Measurements from ENCODE around the gene PPP1R14D. TPM values are rescaled to one million over a fixed set of nuclear protein-coding genes. Genes with fewer than 3 reads are reported as not detected.
A peak's percentile ranks its signal among the peaks of the same experiment; 100 is the strongest.

The PPP1R14D gene
- total RNA-seq, 1 donor from 2014 or later, result not detected

DNA sequence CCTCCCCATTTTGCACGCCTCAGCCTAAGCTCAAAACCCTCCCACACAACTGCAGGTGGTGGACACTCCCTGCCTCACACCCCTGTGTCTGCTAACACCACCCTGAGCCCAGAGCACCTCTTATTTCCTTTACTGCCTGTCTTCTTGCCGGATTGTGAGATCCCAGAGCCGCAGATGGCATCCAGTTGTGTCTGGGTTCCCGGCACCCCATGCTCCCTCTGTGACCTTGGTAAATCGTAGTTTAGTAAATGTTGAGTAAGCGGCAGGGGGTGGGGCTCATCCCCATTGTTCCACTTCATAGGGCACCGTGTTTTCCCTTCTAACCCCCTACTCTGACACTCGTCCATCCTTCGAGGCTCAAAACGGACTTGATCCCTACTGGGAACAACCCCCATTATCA is 30.2 kb upstream of the PPP1R14D start:
- no peaks in the 10 kb centered on the region for H3K27me3 ChIP-seq
- H3K4me3 Mint-ChIP-seq, result no peak overlapping the region
- H4K20me1 ChIP-seq (ENCODE audit: low read depth), result no peaks in the 10 kb centered on the region
- TF ChIP-seq, protein P1, sequence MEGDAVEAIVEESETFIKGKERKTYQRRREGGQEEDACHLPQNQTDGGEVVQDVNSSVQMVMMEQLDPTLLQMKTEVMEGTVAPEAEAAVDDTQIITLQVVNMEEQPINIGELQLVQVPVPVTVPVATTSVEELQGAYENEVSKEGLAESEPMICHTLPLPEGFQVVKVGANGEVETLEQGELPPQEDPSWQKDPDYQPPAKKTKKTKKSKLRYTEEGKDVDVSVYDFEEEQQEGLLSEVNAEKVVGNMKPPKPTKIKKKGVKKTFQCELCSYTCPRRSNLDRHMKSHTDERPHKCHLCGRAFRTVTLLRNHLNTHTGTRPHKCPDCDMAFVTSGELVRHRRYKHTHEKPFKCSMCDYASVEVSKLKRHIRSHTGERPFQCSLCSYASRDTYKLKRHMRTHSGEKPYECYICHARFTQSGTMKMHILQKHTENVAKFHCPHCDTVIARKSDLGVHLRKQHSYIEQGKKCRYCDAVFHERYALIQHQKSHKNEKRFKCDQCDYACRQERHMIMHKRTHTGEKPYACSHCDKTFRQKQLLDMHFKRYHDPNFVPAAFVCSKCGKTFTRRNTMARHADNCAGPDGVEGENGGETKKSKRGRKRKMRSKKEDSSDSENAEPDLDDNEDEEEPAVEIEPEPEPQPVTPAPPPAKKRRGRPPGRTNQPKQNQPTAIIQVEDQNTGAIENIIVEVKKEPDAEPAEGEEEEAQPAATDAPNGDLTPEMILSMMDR (IDR thresholded peaks at IDR 0.05), result no peak
- TF ChIP-seq EZH2 (IDR thresholded peaks at IDR 0.05) (no peak), EZH2phosphoT487 (IDR thresholded peaks at IDR 0.05) (no peak)
- no peaks in the 10 kb centered on the region for H3K36me3 ChIP-seq
- H3K4me3 ChIP-seq, result no peak overlapping the region
- no peak overlapping the region for H3K27ac ChIP-seq
- H3K27ac Mint-ChIP-seq, result peak overlapping the region; percentile 21
- H3K36me3 Mint-ChIP-seq, result no peaks in the 10 kb centered on the region
- H2AFZ ChIP-seq (replicated peaks), result no peak overlapping the region
- no peak overlapping the region for H3K4me2 ChIP-seq
- no peaks in the 10 kb centered on the region for H3K9me3 ChIP-seq (ENCODE audit: low read depth)
- peaks cover 7% of the 10 kb centered on the region for H3K27me3 Mint-ChIP-seq (ENCODE audit: insufficient read depth, low read depth)
- peaks cover 9% of the 10 kb centered on the region for H3F3A ChIP-seq (ENCODE audit: low read depth)
- no peak for DNase-seq (ENCODE audit: low spot score)
- no peaks in the 10 kb centered on the region for H3K4me1 ChIP-seq
- H3K9me3 Mint-ChIP-seq, result no peaks in the 10 kb centered on the region
- peaks cover 23% of the 10 kb centered on the region for H3K4me1 Mint-ChIP-seq
- no peaks in the 10 kb centered on the region for H3K79me2 ChIP-seq (ENCODE audit: low read depth)
- H3K9ac ChIP-seq, result no peak overlapping the region

DNA sequence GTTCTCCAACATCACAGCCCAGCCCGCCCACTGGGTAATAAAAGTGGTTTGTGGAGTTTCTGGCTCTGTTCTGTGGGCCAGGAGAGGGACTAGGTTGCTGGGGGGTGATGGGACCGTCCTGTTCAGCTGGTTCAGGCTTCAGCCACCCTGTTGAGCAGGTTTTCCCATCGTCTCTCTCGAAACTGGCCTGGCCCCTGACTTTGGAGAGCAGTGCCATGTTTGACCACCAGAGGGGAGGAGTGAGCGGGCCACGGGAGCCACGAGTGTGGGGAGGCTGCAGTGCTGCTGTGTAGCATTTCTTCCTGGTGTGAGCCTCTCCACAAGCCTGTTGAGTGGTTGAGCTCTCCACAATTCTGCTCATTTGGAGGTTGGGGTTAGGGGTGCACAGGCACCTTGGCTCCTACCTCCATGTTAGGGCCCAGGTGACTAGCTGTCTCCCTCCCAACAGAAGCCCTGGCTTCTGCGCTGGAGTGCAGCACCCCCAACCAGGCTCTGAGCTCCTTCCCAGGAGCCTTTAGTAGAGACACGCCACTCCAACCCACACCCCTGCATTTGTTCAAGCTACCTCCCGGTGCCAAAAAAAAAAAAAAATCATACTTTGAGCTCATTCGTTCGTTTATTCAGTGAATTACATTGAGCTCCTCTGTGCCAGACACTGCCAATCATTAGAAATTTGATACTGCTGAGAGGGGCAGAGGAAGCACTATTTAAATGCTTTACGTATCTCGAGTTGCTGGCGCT is 29.3 kb upstream of the PPP1R14D start:
- Histone ChIP-seq H3K4me3 (no peak overlapping the region), H3K4me1 (no peaks in the 10 kb centered on the region), H3F3A (ENCODE audit: low read depth) (peaks cover 9% of the 10 kb centered on the region), H3K27ac (no peak overlapping the region), H2AFZ (replicated peaks) (peak overlapping the region; percentile 80), H3K27me3 (no peaks in the 10 kb centered on the region), H3K36me3 (no peaks in the 10 kb centered on the region), H3K9me3 (ENCODE audit: low read depth) (no peaks in the 10 kb centered on the region), H3K79me2 (ENCODE audit: low read depth) (no peaks in the 10 kb centered on the region), H3K9ac (no peak overlapping the region), H3K4me2 (no peak overlapping the region), H4K20me1 (ENCODE audit: low read depth) (no peaks in the 10 kb centered on the region)
- H3K9me3 Mint-ChIP-seq, result no peaks in the 10 kb centered on the region
- H3K36me3 Mint-ChIP-seq, result no peaks in the 10 kb centered on the region
- peaks cover 23% of the 10 kb centered on the region for H3K4me1 Mint-ChIP-seq
- H3K4me3 Mint-ChIP-seq, result peak overlapping the region; percentile 33
- peaks cover 4% of the 10 kb centered on the region for H3K27me3 Mint-ChIP-seq (ENCODE audit: insufficient read depth, low read depth)
- peak; percentile 72 for DNase-seq (ENCODE audit: low spot score)
- TF ChIP-seq, protein P1 (IDR thresholded peaks at IDR 0.05), result peak; percentile 89
- no peak for TF ChIP-seq EZH2 (IDR thresholded peaks at IDR 0.05)
- H3K27ac Mint-ChIP-seq, result no peak overlapping the region

DNA sequence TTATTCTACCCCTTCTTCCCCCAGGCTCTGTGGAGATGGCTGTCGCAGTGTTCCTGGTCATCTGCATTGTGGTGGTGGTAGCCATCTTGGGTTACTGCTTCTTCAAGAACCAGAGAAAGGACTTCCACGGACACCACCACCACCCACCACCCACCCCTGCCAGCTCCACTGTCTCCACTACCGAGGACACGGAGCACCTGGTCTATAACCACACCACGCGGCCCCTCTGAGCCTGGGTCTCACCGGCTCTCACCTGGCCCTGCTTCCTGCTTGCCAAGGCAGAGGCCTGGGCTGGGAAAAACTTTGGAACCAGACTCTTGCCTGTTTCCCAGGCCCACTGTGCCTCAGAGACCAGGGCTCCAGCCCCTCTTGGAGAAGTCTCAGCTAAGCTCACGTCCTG is 28.2 kb upstream of the PPP1R14D start:
- H3K27ac ChIP-seq, result no peak overlapping the region
- no peak overlapping the region for H3K4me2 ChIP-seq

More for the DNA sequence above, 28.2 kb upstream of the PPP1R14D start:
- H3K27me3 Mint-ChIP-seq (ENCODE audit: insufficient read depth, low read depth), result peaks cover 3% of the 10 kb centered on the region
- H3K9me3 Mint-ChIP-seq, result no peaks in the 10 kb centered on the region
- Histone ChIP-seq H2AFZ (replicated peaks) (no peak overlapping the region), H3K36me3 (no peaks in the 10 kb centered on the region), H3K79me2 (ENCODE audit: low read depth) (no peaks in the 10 kb centered on the region), H3F3A (ENCODE audit: low read depth) (peaks cover 9% of the 10 kb centered on the region), H3K9me3 (ENCODE audit: low read depth) (no peaks in the 10 kb centered on the region), H3K4me3 (no peak overlapping the region), H3K27me3 (no peaks in the 10 kb centered on the region), H4K20me1 (ENCODE audit: low read depth) (no peaks in the 10 kb centered on the region), H3K9ac (no peak overlapping the region), H3K4me1 (no peaks in the 10 kb centered on the region)
- no peak overlapping the region for H3K4me3 Mint-ChIP-seq
- DNase-seq (ENCODE audit: low spot score), result no peak
- no peak overlapping the region for H3K27ac Mint-ChIP-seq
- H3K36me3 Mint-ChIP-seq, result no peaks in the 10 kb centered on the region
- peaks cover 23% of the 10 kb centered on the region for H3K4me1 Mint-ChIP-seq
- TF ChIP-seq EZH2phosphoT487 (IDR thresholded peaks at IDR 0.05) (no peak), EZH2 (IDR thresholded peaks at IDR 0.05) (no peak)
- TF ChIP-seq, protein P1 (IDR thresholded peaks at IDR 0.05), result no peak

Measured in neural progenitor cell (in vitro differentiated cells).